B cell (primary cell): ENCODE measurements around the gene CATSPERZ. TPM values are rescaled to one million over a fixed set of nuclear protein-coding genes. Genes with fewer than 3 reads are reported as not detected.

Experiments
- ATAC-seq: fragments of 200-7000 bp; cut with Tn5 transposase; one replicate; pipeline ENCODE4 v1.10.0; 2021; ENCODE audit warnings: low read depth, mild to moderate bottlenecking, moderate number of reproducible peaks, moderate library complexity
- CTCF ChIA-PET: fragments of 350-600 bp; sonication (Branson Sonifier 250); formaldehyde crosslinking; loops from one replicate; lab custom pipeline; 2021; ENCODE audit warnings: antibody characterized with exemption, inconsistent platforms; lab: Charles Lee
- POLR2A ChIA-PET: fragments of 350-600 bp; sonication (Branson Sonifier 250); formaldehyde crosslinking; loops from one replicate; lab custom pipeline; 2021; ENCODE audit warnings: antibody characterized with exemption; lab: Charles Lee
- DNase-seq: peaks from one replicate; pipeline ENCODE4 v3.0.0; 2013
- H2AFZ ChIP-seq: 2 replicates; pipeline ENCODE4 v1.6.1; 2012; ENCODE audit warnings: mild to moderate bottlenecking, low read depth, low read length; ENCODE audit not compliant: insufficient read depth, poor library complexity, severe bottlenecking
- H3K27ac ChIP-seq, 2 donors: 1 replicate in 1 of 2; 2 replicates in 1 of 2; pipeline ENCODE4 v1.5.1; 2012 to 2013; ENCODE audit warnings: low read length in 2 of 2, mild to moderate bottlenecking in 2 of 2, moderate library complexity in 1 of 2
- H3K27me3 ChIP-seq, 4 experiments: fragments of 200-600 bp in 1 of 4; sonication (generic) in 1 of 4; replicated peaks in 1 of 4; 1 replicate in 2 of 4; 2 replicates in 2 of 4; pipeline versions ENCODE4 v1.6.1 to v1.7.0; 2013 to 2016; ENCODE audit warnings: low read length in 3 of 4, mild to moderate bottlenecking in 2 of 4, mixed read lengths in 1 of 4, moderate library complexity in 1 of 4; ENCODE audit not compliant: insufficient read depth in 4 of 4, control insufficient read depth in 3 of 4; ENCODE audit errors: control extremely low read depth in 1 of 4
- H3K36me3 ChIP-seq, 2 experiments: replicated peaks in 1 of 2; 1 replicate in 1 of 2; 2 replicates in 1 of 2; pipeline versions ENCODE4 v1.6.1 to v1.7.1; 2013; ENCODE audit warnings: low read length in 1 of 2; ENCODE audit not compliant: insufficient read depth in 2 of 2, control insufficient read depth in 1 of 2; ENCODE audit errors: control extremely low read depth in 1 of 2, extremely low read depth in 1 of 2
- H3K4me1 ChIP-seq, 2 donors: fragments of 200-600 bp in 1 of 2; sonication (generic) in 1 of 2; 1 replicate in 1 of 2; 2 replicates in 1 of 2; pipeline versions ENCODE4 v1.5.1 to v1.6.1; 2013 to 2017; ENCODE audit warnings: low read length in 2 of 2; ENCODE audit not compliant: control insufficient read depth in 2 of 2, insufficient read depth in 2 of 2
- H3K4me2 ChIP-seq: replicated peaks from 2 replicates; pipeline ENCODE3; 2012; ENCODE audit warnings: mild to moderate bottlenecking, low read depth, low read length; ENCODE audit not compliant: poor library complexity, severe bottlenecking
- H3K4me3 ChIP-seq, 5 experiments: fragments of 200-600 bp in 1 of 5; sonication (generic) in 1 of 5; 1 replicate in 3 of 5; 2 replicates in 2 of 5; pipeline versions ENCODE4 v1.5.1 to v1.7.0; 2011 to 2016; ENCODE audit warnings: low read length in 4 of 5, mild to moderate bottlenecking in 4 of 5, low read depth in 2 of 5, control low read depth in 1 of 5, moderate library complexity in 1 of 5; ENCODE audit not compliant: insufficient read depth in 1 of 5; ENCODE audit errors: control extremely low read depth in 1 of 5, extremely low read depth in 1 of 5
- H3K79me2 ChIP-seq: fragments of 200-600 bp; sonication (generic); one replicate; pipeline ENCODE4 v1.6.0; 2016; ENCODE audit warnings: low read length; ENCODE audit not compliant: control insufficient read depth, insufficient read depth
- H3K9ac ChIP-seq: fragments of 200-600 bp; sonication (generic); 2 replicates; pipeline ENCODE4 v1.6.1; 2017; ENCODE audit warnings: mild to moderate bottlenecking, low read length, moderate library complexity
- H3K9me3 ChIP-seq, 3 donors: one replicate each; pipeline versions ENCODE4 v1.6.1 to v1.7.1; 2013; ENCODE audit warnings: low read length in 2 of 3; ENCODE audit not compliant: control insufficient read depth in 2 of 3, insufficient read depth in 1 of 3; ENCODE audit errors: control extremely low read depth in 1 of 3
- H4K20me1 ChIP-seq: 2 replicates; pipeline ENCODE4 v1.6.0; 2012; ENCODE audit warnings: mild to moderate bottlenecking, low read length; ENCODE audit not compliant: insufficient read depth, control insufficient read depth, poor library complexity, severe bottlenecking
- H3K27ac Mint-ChIP-seq: one replicate; pipeline ENCODE4 v1.8.0; 2021; ENCODE audit warnings: mixed read lengths
- H3K27me3 Mint-ChIP-seq: one replicate; pipeline ENCODE4 v1.8.0; 2021; ENCODE audit warnings: mixed read lengths
- H3K4me1 Mint-ChIP-seq: one replicate; pipeline ENCODE4 v1.8.0; 2021; ENCODE audit warnings: mixed read lengths
- H3K4me3 Mint-ChIP-seq: one replicate; pipeline ENCODE4 v1.8.0; 2021; ENCODE audit warnings: mixed read lengths
- H3K9me3 Mint-ChIP-seq: one replicate; pipeline ENCODE4 v1.8.0; 2022; ENCODE audit warnings: mixed read lengths; ENCODE audit not compliant: insufficient read depth
- CTCF ChIP-seq: fragments of 200-600 bp; IDR thresholded peaks from one replicate; pipeline ENCODE4 v1.8.0; 2022; ENCODE audit warnings: antibody characterized with exemption, mild to moderate bottlenecking
- EZH2 ChIP-seq: IDR thresholded peaks from 2 replicates; pipeline ENCODE4 v1.6.1; 2012; ENCODE audit warnings: borderline replicate concordance, low read depth, mild to moderate bottlenecking, moderate library complexity, low read length; ENCODE audit not compliant: insufficient read depth, poor library complexity, severe bottlenecking
- WGBS: methylation state at CpG from one replicate; pipeline ENCODE4 v1.1.5; 2013; ENCODE audit warnings: missing lambda C conversion rate; ENCODE audit not compliant: insufficient coverage; 5-methylcytosine and 5-hydroxymethylcytosine counted together
- intact Hi-C: fragments of 100-400 bp; cut with micrococcal nuclease; formaldehyde crosslinking; loops from one replicate; pipeline ENCODE4 v1.10.0; 2022
- polyA plus RNA-seq: library from polyadenylated mRNA; depleted of rRNA; stranded (reverse); fragments of >200 nt; gene quantifications from 2 replicates; pipeline ENCODE4 v1.2.3, GENCODE V29; 2012
- total RNA-seq, 2 donors: library from RNA; stranded (reverse); fragments of 120-200 nt in 1 of 2; gene quantifications; 1 replicate in 1 of 2; 2 replicates in 1 of 2; pipeline versions ENCODE4 v1.2.3 to v1.2.4, GENCODE V29; 2013 to 2022

CATSPERZ gene
- total and polyA plus RNA-seq, 2 donors (not counting 1 experiment from before 2014, with no cell fraction given): 0.39 TPM; not detected in 1

GRCh38 chr11:64265176-64266160 is 34.7 kb upstream of the CATSPERZ start:
- Mint-ChIP-seq H3K9me3 (no peaks in the 10 kb centered on the region), H3K4me1 (peaks cover 15% of the 10 kb centered on the region), H3K27me3 (no peaks in the 10 kb centered on the region), H3K4me3 (no peak overlapping the region), H3K27ac (no peak overlapping the region)
- H3K4me3 ChIP-seq: no peak overlapping the region
- no peak overlapping the region for H3K9ac ChIP-seq
- no peak for ATAC-seq
- H3K9me3 ChIP-seq: peaks cover 0 to 3% (median 0%) of the 10 kb centered on the region in 3 donors
- H3K36me3 ChIP-seq: no peaks in the 10 kb centered on the region
- ChIA-PET CTCF (interaction anchor here (1.0 kb wide), 1 partner anchor 14 kb away, joined by 3 read pairs; the partner anchor contains the start of gene PLCB3), POLR2A (interaction anchor here (1.5 kb wide), 1 partner anchor 60 kb away, joined by 5 read pairs; the partner anchor contains the start of gene FERMT3)
- H3K27me3 ChIP-seq: no peaks in the 10 kb centered on the region
- H2AFZ ChIP-seq: no peak overlapping the region
- no peaks in the 10 kb centered on the region for H4K20me1 ChIP-seq
- peaks cover 9 to 17% of the 10 kb centered on the region in 2 donors for H3K4me1 ChIP-seq
- H3K79me2 ChIP-seq: no peaks in the 10 kb centered on the region
- intact Hi-C loops: no loop called here
- no peak for DNase-seq
- TF ChIP-seq EZH2 (no peak), CTCF (no peak)
- 83% methylated on average over 35 of the region's 35 CpGs for whole genome bisulfite sequencing
- no peak overlapping the region for H3K27ac ChIP-seq
- H3K4me2 ChIP-seq: no peak overlapping the region

GRCh38 chr11:64266339-64266738 is 33.8 kb upstream of the CATSPERZ start:
- Mint-ChIP-seq H3K4me3 (no peak overlapping the region), H3K27ac (no peak overlapping the region), H3K27me3 (no peaks in the 10 kb centered on the region), H3K9me3 (no peaks in the 10 kb centered on the region), H3K4me1 (peaks cover 15% of the 10 kb centered on the region)
- CTCF ChIA-PET: no interaction called here
- H4K20me1 ChIP-seq: no peaks in the 10 kb centered on the region
- intact Hi-C loops: no loop called here
- H3K9ac ChIP-seq: no peak overlapping the region
- H3K4me2 ChIP-seq: no peak overlapping the region
- H3K4me3 ChIP-seq: no peak overlapping the region
- no peak overlapping the region for H2AFZ ChIP-seq
- no peaks in the 10 kb centered on the region for H3K36me3 ChIP-seq
- ATAC-seq (no peak), DNase-seq (no peak)
- no peak for TF ChIP-seq EZH2
- no peak for TF ChIP-seq CTCF
- no peaks in the 10 kb centered on the region for H3K27me3 ChIP-seq
- H3K79me2 ChIP-seq: no peaks in the 10 kb centered on the region
- H3K4me1 ChIP-seq: peaks cover 9 to 21% of the 10 kb centered on the region in 2 donors
- peaks cover 0 to 3% (median 0%) of the 10 kb centered on the region in 3 donors for H3K9me3 ChIP-seq
- no peak overlapping the region for H3K27ac ChIP-seq
- 94% methylated on average over 14 of the region's 15 CpGs for WGBS
- POLR2A ChIA-PET: no interaction called here
